Measurements from ENCODE around the gene CDH23.

DNA sequence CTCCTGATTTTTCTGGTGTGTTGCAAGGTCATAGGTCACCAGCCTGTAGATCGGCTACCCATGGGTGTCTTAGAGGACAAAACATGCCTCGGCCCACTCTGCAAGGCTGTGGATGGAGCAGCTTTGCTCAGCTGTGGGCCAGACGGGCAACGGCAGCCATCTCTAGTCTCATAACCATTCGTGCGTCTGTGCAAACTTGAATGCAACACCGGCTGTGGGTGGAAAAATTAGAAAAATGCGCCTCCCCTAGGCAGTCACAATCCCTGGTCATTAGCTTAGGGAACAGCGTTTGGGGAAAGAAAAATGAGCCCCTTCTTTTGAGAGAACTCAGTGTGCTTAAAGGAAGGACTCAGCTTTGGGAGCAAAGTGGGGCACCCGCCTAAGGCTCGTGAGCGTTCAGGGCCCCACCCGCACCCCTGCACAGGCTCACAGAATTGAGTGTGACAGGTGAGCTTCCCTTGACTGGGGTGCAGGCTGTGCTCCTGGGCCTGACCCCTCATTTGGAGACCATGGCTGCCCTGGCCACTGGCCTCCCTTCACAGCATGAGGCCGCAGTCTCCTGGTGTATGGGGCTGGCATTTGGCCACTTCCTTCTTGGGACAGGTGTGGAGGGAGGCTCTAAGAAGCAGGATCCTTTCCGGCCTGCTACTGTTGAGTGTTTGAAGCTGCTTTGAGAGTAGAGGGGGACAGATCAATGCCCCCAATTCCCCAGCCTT lies 174.9 kb downstream of the CDH23 start:
- TF ChIP-seq EZH2 (optimal IDR thresholded peaks at IDR 0.05; ENCODE audit: low read depth, low read length) (no peak), EZH2phosphoT487 (IDR thresholded peaks at IDR 0.05; ENCODE audit: low read length) (no peak)
- TF ChIP-seq, protein P1, sequence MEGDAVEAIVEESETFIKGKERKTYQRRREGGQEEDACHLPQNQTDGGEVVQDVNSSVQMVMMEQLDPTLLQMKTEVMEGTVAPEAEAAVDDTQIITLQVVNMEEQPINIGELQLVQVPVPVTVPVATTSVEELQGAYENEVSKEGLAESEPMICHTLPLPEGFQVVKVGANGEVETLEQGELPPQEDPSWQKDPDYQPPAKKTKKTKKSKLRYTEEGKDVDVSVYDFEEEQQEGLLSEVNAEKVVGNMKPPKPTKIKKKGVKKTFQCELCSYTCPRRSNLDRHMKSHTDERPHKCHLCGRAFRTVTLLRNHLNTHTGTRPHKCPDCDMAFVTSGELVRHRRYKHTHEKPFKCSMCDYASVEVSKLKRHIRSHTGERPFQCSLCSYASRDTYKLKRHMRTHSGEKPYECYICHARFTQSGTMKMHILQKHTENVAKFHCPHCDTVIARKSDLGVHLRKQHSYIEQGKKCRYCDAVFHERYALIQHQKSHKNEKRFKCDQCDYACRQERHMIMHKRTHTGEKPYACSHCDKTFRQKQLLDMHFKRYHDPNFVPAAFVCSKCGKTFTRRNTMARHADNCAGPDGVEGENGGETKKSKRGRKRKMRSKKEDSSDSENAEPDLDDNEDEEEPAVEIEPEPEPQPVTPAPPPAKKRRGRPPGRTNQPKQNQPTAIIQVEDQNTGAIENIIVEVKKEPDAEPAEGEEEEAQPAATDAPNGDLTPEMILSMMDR (IDR thresholded peaks at IDR 0.05; ENCODE audit: low read length) = no peak

Data from MM.1S (cell line).